Parathyroid adenoma (tissue), 2 donors: ENCODE measurements around the gene YAF2.

Experiments
- H2AFZ ChIP-seq: fragments of 300-600 bp; sonication (generic); one replicate; pipeline ENCODE4 v1.7.0; 2017; ENCODE audit warnings: antibody characterized with exemption, mild to moderate bottlenecking
- H3K27ac ChIP-seq: fragments of 300-600 bp; sonication (generic); one replicate; pipeline ENCODE4 v1.7.0; 2017
- H3K27me3 ChIP-seq: fragments of 300-600 bp; sonication (generic); one replicate; pipeline ENCODE4 v1.7.0; 2017; ENCODE audit warnings: low read length; ENCODE audit not compliant: control insufficient read depth, insufficient read depth
- H3K36me3 ChIP-seq: fragments of 300-600 bp; sonication (generic); one replicate; pipeline ENCODE4 v1.7.0; 2017; ENCODE audit warnings: low read length; ENCODE audit not compliant: control insufficient read depth, insufficient read depth
- H3K4me1 ChIP-seq: fragments of 300-600 bp; sonication (generic); one replicate; pipeline ENCODE4 v1.7.0; 2017; ENCODE audit warnings: control low read depth
- H3K4me2 ChIP-seq: fragments of 300-600 bp; sonication (generic); one replicate; pipeline ENCODE4 v1.7.0; 2017; ENCODE audit warnings: low read length
- H3K4me3 ChIP-seq: fragments of 300-600 bp; sonication (generic); one replicate; pipeline ENCODE4 v1.7.0; 2017; ENCODE audit warnings: low read depth, low read length
- H3K79me2 ChIP-seq: fragments of 300-600 bp; sonication (generic); one replicate; pipeline ENCODE4 v1.7.0; 2017; ENCODE audit warnings: control low read depth
- H3K9ac ChIP-seq: fragments of 300-600 bp; sonication (generic); one replicate; pipeline ENCODE4 v1.7.0; 2017; ENCODE audit warnings: mild to moderate bottlenecking
- H3K9me3 ChIP-seq: fragments of 300-600 bp; sonication (generic); one replicate; pipeline ENCODE4 v1.7.0; 2017; ENCODE audit warnings: low read length; ENCODE audit not compliant: control insufficient read depth
- CTCF ChIP-seq: fragments of 300-600 bp; sonication (generic); IDR thresholded peaks from one replicate; pipeline ENCODE4 v1.7.0; 2017; ENCODE audit warnings: antibody characterized with exemption, mild to moderate bottlenecking
- donor health status: primary hyperparathyroidism.

YAF2 gene

GRCh38 chr12:42238240-42239140 is at the start of gene YAF2:
TSS of gene YAF2 (minus strand) at chr12:42238248. CDS start at chr12:42238180, 68 bp downstream.
- peak within 1 kb of the TSS; percentile 97 for H2AFZ ChIP-seq
- H3K4me3 ChIP-seq: peak within 1 kb of the TSS; percentile 76
- peaks cover 25% of the 10 kb centered on the region for H3K79me2 ChIP-seq
- H3K36me3 ChIP-seq: peaks cover 4% of the 10 kb centered on the region
- peak within 1 kb of the TSS; percentile 90 for H3K4me2 ChIP-seq
- peak within 1 kb of the TSS; percentile 65 for H3K9ac ChIP-seq
- TF ChIP-seq CTCF: no peak
- H3K4me1 ChIP-seq: no peaks in the 10 kb centered on the region
- peak within 1 kb of the TSS; percentile 74 for H3K27ac ChIP-seq
- H3K27me3 ChIP-seq: no peaks in the 10 kb centered on the region
- no peaks in the 10 kb centered on the region for H3K9me3 ChIP-seq

- Histone ChIP-seq H3K27me3 (no peaks in the 10 kb centered on the region), H3K9ac (no peak overlapping the region), H2AFZ (no peak overlapping the region), H3K9me3 (no peaks in the 10 kb centered on the region), H3K79me2 (no peaks in the 10 kb centered on the region), H3K4me2 (no peak overlapping the region), H3K4me3 (no peak overlapping the region), H3K27ac (no peak overlapping the region), H3K4me1 (no peaks in the 10 kb centered on the region), H3K36me3 (no peaks in the 10 kb centered on the region)
- no peak for TF ChIP-seq CTCF
Observed at GRCh38 chr12:42286741-42287140, 48.7 kb upstream of the YAF2 start.

- Histone ChIP-seq H3K4me3 (no peak overlapping the region), H3K27ac (no peak overlapping the region), H3K4me2 (no peak overlapping the region), H3K79me2 (no peaks in the 10 kb centered on the region), H3K9me3 (no peaks in the 10 kb centered on the region), H3K36me3 (no peaks in the 10 kb centered on the region), H3K4me1 (no peaks in the 10 kb centered on the region), H2AFZ (no peak overlapping the region), H3K27me3 (no peaks in the 10 kb centered on the region), H3K9ac (no peak overlapping the region)
- TF ChIP-seq CTCF: no peak
Observed at GRCh38 chr12:42285431-42285830, 47.4 kb upstream of the YAF2 start.

- Histone ChIP-seq H3K36me3 (no peaks in the 10 kb centered on the region), H2AFZ (no peak overlapping the region)
Observed at GRCh38 chr12:42284876-42285275, 46.8 kb upstream of the YAF2 start.

More at GRCh38 chr12:42284876-42285275, 46.8 kb upstream of the YAF2 start:
- H3K27ac ChIP-seq: no peak overlapping the region
- H3K9ac ChIP-seq: no peak overlapping the region
- no peak overlapping the region for H3K4me3 ChIP-seq
- H3K4me2 ChIP-seq: no peak overlapping the region
- H3K27me3 ChIP-seq: no peaks in the 10 kb centered on the region
- H3K9me3 ChIP-seq: no peaks in the 10 kb centered on the region
- no peaks in the 10 kb centered on the region for H3K4me1 ChIP-seq
- H3K79me2 ChIP-seq: no peaks in the 10 kb centered on the region
- TF ChIP-seq CTCF: no peak
